NCI-H2227 (cell line): ENCODE results near the gene ARIH1.
"Not testable (repeated sequence)": the region's sequence is repeated elsewhere in the genome, so short reads cannot be mapped to it uniquely, and the experiment has no call there.

Experiments
- DNase-seq: peaks from one replicate; lab custom pipeline; 2025; ENCODE audit not compliant: unreplicated experiment; lab: John Stamatoyannopoulos, UW

Gene ARIH1, protein sequence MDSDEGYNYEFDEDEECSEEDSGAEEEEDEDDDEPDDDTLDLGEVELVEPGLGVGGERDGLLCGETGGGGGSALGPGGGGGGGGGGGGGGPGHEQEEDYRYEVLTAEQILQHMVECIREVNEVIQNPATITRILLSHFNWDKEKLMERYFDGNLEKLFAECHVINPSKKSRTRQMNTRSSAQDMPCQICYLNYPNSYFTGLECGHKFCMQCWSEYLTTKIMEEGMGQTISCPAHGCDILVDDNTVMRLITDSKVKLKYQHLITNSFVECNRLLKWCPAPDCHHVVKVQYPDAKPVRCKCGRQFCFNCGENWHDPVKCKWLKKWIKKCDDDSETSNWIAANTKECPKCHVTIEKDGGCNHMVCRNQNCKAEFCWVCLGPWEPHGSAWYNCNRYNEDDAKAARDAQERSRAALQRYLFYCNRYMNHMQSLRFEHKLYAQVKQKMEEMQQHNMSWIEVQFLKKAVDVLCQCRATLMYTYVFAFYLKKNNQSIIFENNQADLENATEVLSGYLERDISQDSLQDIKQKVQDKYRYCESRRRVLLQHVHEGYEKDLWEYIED

DNA sequence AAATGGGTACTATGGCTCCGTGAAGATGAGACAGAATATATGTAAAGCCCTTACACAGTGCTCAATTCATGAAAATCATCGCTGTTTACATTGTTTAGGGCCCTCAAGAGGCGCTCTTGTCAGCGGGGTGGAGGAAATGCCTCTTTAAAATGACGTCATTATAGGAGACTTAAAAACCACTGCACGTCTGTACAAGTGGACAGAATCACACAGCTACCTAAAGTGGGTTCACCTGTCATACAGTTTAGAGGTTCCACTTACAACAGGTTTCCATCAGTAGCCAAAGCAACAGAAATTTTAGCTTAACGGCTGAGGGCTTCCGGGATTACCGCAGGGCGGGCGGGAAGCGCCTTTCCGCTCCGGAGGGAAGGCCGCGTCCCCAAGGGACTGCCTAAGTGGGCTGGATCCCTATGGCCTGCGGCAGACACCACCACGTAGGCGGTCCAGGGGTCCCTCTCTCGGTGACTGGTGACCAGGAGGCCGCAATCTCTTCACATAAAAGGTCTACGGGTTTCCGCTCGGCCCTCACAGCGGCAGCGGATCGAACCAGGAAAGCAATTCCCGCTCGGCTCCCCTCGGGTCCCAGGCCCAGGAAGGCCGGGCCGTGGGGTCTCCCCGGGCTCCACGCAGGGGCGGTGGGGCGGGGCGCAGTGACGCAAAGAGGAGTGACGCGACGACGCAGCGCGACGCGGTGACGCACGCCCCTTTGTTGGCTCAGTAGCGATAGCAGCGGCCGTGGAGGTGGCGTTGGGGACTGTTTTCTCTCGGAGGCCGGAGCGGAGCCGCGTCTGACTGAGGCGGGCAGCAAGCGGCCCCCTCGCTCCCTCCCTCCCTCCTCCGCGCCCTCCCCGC is at the start of gene ARIH1:
ARIH1 (plus strand) TSS at position 717 of the 852 bp plus-strand sequence. CDS start 310 bp downstream, outside the sequence.
- DNase-seq: peak; percentile 96

- no peak for DNase-seq
Observed at GRCh38 chr15:72426753-72427152, 47.4 kb upstream of the ARIH1 start.

GRCh38 chr15:72437650-72438316 is 36.3 kb upstream of the ARIH1 start:
- no peak for DNase-seq

- DNase-seq: not testable (repeated sequence)
Observed at GRCh38 chr15:72442848-72443247, 31.3 kb upstream of the ARIH1 start.

DNA sequence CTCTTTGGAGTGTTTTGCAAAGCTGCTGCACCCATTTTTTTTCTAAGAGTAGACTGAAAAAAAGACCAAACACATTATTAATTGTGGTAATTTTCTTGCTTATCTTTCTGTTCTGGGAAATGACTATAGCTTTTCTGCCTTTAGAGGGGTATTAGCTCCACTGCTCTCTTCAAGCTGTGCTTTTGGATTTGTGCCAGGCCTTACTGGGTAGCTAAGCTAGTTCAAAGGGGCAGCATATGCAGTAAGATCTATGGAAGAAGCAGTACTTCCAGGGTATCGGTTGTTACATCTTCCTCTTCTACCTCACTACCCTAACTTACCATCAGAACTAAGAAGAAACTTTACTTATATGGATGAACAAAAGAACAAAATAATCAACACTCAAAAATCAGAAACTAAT is 28.7 kb upstream of the ARIH1 start:
- peak; percentile 28 for DNase-seq

- DNase-seq: no peak
Observed at GRCh38 chr15:72450805-72451204, 23.3 kb upstream of the ARIH1 start.

- DNase-seq: no peak
Observed at GRCh38 chr15:72451224-72451623, 22.9 kb upstream of the ARIH1 start.

DNA sequence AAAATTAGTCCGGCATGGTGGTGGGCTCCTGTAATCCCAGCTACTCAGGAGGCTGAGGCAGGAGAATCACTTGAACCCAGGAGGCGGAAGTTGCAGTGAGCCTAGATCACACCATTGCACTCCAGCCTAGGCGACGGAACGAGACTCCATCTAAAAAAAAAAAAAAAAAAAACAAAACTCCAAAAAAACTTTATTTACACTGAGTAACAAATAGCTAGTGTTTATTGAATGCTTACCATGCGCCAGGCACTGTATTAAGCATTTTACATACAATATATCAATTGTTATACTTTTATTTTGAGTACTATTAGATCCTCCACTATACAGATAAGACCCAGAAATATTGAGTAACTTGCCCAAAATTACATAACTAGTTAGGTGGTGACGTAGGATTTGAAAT is 17.4 kb upstream of the ARIH1 start:
- no peak for DNase-seq

- DNase-seq: no peak
Observed at GRCh38 chr15:72460402-72460801, 13.7 kb upstream of the ARIH1 start.

- DNase-seq: no peak
Observed at GRCh38 chr15:72463702-72464101, 10.4 kb upstream of the ARIH1 start.

DNA sequence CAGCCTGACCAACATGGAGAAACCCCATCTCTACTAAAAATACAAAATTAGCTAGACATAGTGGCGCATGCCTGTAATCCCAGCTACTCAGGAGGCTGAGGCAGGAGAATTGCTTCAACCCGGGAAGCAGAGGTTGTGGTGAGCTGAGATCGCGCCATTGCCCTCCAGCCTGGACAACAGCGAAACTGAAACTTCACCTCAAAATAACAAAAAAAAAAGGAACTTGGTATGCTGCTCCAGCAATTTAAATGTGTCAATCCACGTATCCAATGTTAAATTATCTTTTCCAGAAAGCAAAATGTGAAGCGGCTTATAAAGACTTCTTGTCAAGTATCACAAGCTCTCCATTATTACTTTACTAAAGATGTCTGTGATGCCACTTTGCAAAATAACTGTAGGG is 9.9 kb upstream of the ARIH1 start:
- no peak for DNase-seq

- no peak for DNase-seq
Observed at GRCh38 chr15:72468103-72468502, 6.0 kb upstream of the ARIH1 start.

DNA sequence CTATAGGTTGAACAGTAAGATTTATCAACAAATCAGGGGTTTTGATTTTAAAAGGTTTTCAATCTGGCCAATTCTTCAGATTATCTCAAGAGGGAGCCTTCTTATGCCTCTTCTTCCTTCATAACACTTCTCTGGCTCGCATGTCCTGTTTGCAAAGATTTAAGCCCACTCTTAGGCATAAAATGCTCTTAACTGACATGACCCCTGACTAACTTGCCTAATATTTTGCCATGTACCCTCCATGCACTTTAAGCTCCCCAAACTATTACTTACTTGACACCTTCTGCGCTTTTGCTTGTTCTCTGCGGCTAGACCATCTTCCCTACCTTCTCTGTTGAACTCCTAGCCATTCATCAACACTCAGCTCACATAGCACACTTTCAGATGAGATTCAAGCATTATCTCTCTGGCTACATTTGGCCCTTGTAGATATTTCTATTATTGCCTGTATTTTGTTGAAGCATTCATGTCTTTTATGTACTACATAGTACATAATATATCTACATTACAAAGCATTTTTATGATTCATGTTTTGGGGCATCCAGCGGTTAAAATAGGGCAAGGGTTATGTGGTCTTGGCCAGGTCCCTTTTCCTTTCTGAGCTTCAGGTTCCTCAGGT is 1.0 kb upstream of the ARIH1 start:
- no peak for DNase-seq

DNA sequence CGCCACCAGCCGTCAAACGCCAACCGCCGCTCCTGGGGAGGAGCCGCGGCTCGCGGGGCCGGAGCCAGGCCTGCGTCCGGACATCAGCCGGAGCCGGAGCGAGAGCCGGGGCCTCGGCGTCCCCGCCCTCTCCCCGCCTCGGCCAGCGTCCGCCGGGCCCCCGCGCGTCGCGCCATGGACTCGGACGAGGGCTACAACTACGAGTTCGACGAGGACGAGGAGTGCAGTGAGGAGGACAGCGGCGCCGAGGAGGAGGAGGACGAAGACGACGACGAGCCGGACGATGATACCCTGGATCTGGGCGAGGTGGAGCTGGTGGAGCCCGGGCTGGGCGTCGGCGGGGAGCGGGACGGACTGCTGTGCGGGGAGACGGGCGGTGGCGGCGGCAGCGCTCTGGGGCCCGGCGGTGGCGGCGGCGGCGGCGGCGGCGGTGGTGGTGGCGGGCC is 359 bp downstream of the ARIH1 start:
- no peak for DNase-seq

GRCh38 chr15:72474912-72475628 is 940 bp downstream of the ARIH1 start:
- peak; percentile 65 for DNase-seq

GRCh38 chr15:72475674-72476073 is 1.5 kb downstream of the ARIH1 start:
- DNase-seq: no peak

GRCh38 chr15:72476330-72476729 is 2.2 kb downstream of the ARIH1 start:
- DNase-seq: not testable (repeated sequence)

GRCh38 chr15:72481015-72481659 is 7.0 kb downstream of the ARIH1 start:
- no peak for DNase-seq

DNA sequence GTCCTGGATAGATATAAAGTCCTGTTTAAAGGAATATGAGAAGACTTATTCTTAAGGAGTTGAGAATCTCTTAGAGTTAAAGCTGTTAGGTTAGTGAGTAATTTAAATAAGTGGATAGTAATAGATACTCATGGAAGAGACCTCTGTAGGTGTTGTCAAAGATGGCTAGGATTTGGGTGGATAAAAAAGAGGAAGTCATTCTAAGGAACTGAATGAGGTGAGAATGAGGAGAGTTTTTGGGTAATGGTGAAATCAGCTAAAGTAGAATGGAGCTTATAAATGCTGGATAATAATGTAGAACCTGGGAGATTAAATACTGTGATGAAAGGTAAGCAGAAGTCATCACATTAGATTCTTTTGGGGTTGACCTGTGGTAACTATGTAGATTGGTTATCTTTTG is 8.1 kb downstream of the ARIH1 start:
- no peak for DNase-seq

- DNase-seq: no peak
Observed at GRCh38 chr15:72483279-72483678, 9.1 kb downstream of the ARIH1 start.
